ENCODE results near the gene EVPL. TPM values are rescaled to one million over a fixed set of nuclear protein-coding genes. Genes with fewer than 3 reads are reported as not detected.
"Not testable (repeated sequence)": the region's sequence is repeated elsewhere in the genome, so short reads cannot be mapped to it uniquely, and the experiment has no call there.

The EVPL gene
- total and polyA plus RNA-seq, 2 experiments from 2014 or later, result 2.0 to 2.7 TPM

- no peak for TF ChIP-seq EZH2 (IDR thresholded peaks at IDR 0.05; ENCODE audit: borderline replicate concordance)
- no peak for TF ChIP-seq CTCF (IDR thresholded peaks at IDR 0.05; ENCODE audit: poor library complexity)
- no peak for TF ChIP-seq EZH2phosphoT487 (IDR thresholded peaks at IDR 0.05; ENCODE audit: low read depth, severe bottlenecking, unreplicated experiment)
- Histone ChIP-seq H3K27ac (no peak overlapping the region), H3K9me3 (ENCODE audit: low read depth) (no peaks in the 10 kb centered on the region), H4K20me1 (ENCODE audit: insufficient read depth, poor library complexity, severe bottlenecking) (peaks cover 11% of the 10 kb centered on the region), H3K79me2 (peaks cover 35% of the 10 kb centered on the region), H3K4me2 (no peak overlapping the region), H2AFZ (no peak overlapping the region), H3K4me1 (ENCODE audit: insufficient read depth) (peaks cover 4% of the 10 kb centered on the region), H3K27me3 (no peaks in the 10 kb centered on the region), H3K9me2 (replicated peaks; ENCODE audit: insufficient read depth) (no peaks in the 10 kb centered on the region), H3K4me3 (no peak overlapping the region), H3K36me3 (replicated peaks; ENCODE audit: insufficient read depth, low read depth) (no peaks in the 10 kb centered on the region)
- 91% methylated on average over 4 of the region's 4 CpGs for WGBS (ENCODE audit: low lambda C conversion rate, missing lambda C conversion rate)
- no peak for DNase-seq (ENCODE audit: low spot score)
These were observed 38.7 kb upstream of the EVPL start for GRCh38 chr17:76065775-76066174.

GRCh38 chr17:76063875-76064546 is 36.9 kb upstream of the EVPL start:
- Histone ChIP-seq H3K79me2 (peaks cover 18% of the 10 kb centered on the region), H3K9me2 (replicated peaks; ENCODE audit: insufficient read depth) (no peaks in the 10 kb centered on the region), H3K9me3 (ENCODE audit: low read depth) (no peaks in the 10 kb centered on the region), H3K27me3 (no peaks in the 10 kb centered on the region), H3K4me2 (no peak overlapping the region), H3K4me1 (ENCODE audit: insufficient read depth) (no peaks in the 10 kb centered on the region), H2AFZ (no peak overlapping the region), H4K20me1 (ENCODE audit: insufficient read depth, poor library complexity, severe bottlenecking) (peaks cover 11% of the 10 kb centered on the region), H3K4me3 (no peak overlapping the region), H3K27ac (no peak overlapping the region), H3K36me3 (replicated peaks; ENCODE audit: insufficient read depth, low read depth) (peaks cover 3% of the 10 kb centered on the region)
- WGBS (ENCODE audit: low lambda C conversion rate, missing lambda C conversion rate), result 96% methylated on average over 15 of the region's 15 CpGs
- no peak for DNase-seq (ENCODE audit: low spot score)
- TF ChIP-seq CTCF (IDR thresholded peaks at IDR 0.05; ENCODE audit: poor library complexity) (no peak), EZH2phosphoT487 (IDR thresholded peaks at IDR 0.05; ENCODE audit: low read depth, severe bottlenecking, unreplicated experiment) (no peak), EZH2 (IDR thresholded peaks at IDR 0.05; ENCODE audit: borderline replicate concordance) (no peak)

GRCh38 chr17:76058264-76058663 is 31.2 kb upstream of the EVPL start:
- 80% methylated on average over 6 of the region's 6 CpGs for WGBS (ENCODE audit: low lambda C conversion rate, missing lambda C conversion rate)
- not testable (repeated sequence) for DNase-seq (ENCODE audit: low spot score); H3K9me3 ChIP-seq (ENCODE audit: low read depth); H3K36me3 ChIP-seq (replicated peaks; ENCODE audit: insufficient read depth, low read depth); H3K4me3 ChIP-seq; H3K79me2 ChIP-seq; H4K20me1 ChIP-seq (ENCODE audit: insufficient read depth, poor library complexity, severe bottlenecking); H2AFZ ChIP-seq; H3K4me2 ChIP-seq; H3K27ac ChIP-seq; H3K9me2 ChIP-seq (replicated peaks; ENCODE audit: insufficient read depth); H3K4me1 ChIP-seq (ENCODE audit: insufficient read depth); H3K27me3 ChIP-seq

- Histone ChIP-seq H3K4me2 (no peak overlapping the region), H3K27ac (no peak overlapping the region), H3K4me1 (ENCODE audit: insufficient read depth) (no peaks in the 10 kb centered on the region), H3K4me3 (no peak overlapping the region), H3K9me2 (replicated peaks; ENCODE audit: insufficient read depth) (no peaks in the 10 kb centered on the region), H3K79me2 (peaks cover 11% of the 10 kb centered on the region), H3K27me3 (no peaks in the 10 kb centered on the region), H4K20me1 (ENCODE audit: insufficient read depth, poor library complexity, severe bottlenecking) (no peaks in the 10 kb centered on the region), H3K36me3 (replicated peaks; ENCODE audit: insufficient read depth, low read depth) (peaks cover 3% of the 10 kb centered on the region), H2AFZ (no peak overlapping the region), H3K9me3 (ENCODE audit: low read depth) (no peaks in the 10 kb centered on the region)
- no peak for DNase-seq (ENCODE audit: low spot score)
- TF ChIP-seq EZH2phosphoT487 (IDR thresholded peaks at IDR 0.05; ENCODE audit: low read depth, severe bottlenecking, unreplicated experiment) (no peak), CTCF (IDR thresholded peaks at IDR 0.05; ENCODE audit: poor library complexity) (peak; percentile 9), EZH2 (IDR thresholded peaks at IDR 0.05; ENCODE audit: borderline replicate concordance) (no peak)
- 91% methylated on average over 3 of the region's 3 CpGs for WGBS (ENCODE audit: low lambda C conversion rate, missing lambda C conversion rate)
These were observed 29.8 kb upstream of the EVPL start for GRCh38 chr17:76056882-76057281.
